Measurements from ENCODE around the gene CCDC88C. TPM values are rescaled to one million over a fixed set of nuclear protein-coding genes. Genes with fewer than 3 reads are reported as not detected.

CCDC88C gene
- total RNA-seq, 2 donors from 2014 or later = 36.3 to 57.4 TPM

DNA sequence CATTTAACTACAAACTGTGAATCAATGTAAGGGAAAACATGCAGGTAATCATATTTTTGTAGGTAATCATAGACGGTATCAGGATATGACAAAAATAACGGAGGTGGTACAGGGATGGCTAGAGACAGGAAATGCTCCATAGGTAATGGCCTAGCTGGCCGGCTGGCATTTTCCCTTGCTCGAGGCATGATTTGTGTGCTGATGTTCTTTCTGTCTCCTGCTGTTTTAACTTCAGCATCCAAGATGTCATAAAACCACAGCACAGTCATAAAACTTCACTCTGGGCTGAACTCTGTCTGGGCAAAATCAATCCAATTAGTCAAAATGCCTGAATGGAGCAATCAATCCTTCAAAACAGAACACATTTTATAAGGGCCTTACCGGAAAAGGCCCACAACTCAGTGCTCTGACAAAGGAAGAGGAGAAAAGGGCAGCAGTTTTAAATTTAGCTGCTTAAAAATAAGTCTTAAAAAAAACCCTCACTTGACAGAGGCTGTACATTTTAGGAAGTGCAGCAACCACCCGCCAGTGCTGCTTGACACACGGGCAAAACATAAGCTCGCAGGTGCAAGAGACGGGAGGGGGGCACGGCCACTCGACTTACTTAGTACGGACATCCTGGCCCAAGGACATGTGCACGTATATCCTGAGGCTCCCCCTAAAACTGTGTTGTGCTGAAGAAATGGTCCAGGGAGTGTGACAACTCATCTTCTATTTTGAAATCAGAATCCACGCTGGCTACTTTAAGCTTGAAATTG, 132.7 kb downstream of the CCDC88C start:
- 83 to 90% methylated on average over 14 of the region's 14 CpGs for WGBS, 2 donors
- DNase-seq = no peak
- intact Hi-C loops (cut with DNase I) = loop anchor here (10.0 kb wide), 1 partner anchor 380 kb away; no protein-coding TSS in a partner anchor
- TF ChIP-seq, protein P1, sequence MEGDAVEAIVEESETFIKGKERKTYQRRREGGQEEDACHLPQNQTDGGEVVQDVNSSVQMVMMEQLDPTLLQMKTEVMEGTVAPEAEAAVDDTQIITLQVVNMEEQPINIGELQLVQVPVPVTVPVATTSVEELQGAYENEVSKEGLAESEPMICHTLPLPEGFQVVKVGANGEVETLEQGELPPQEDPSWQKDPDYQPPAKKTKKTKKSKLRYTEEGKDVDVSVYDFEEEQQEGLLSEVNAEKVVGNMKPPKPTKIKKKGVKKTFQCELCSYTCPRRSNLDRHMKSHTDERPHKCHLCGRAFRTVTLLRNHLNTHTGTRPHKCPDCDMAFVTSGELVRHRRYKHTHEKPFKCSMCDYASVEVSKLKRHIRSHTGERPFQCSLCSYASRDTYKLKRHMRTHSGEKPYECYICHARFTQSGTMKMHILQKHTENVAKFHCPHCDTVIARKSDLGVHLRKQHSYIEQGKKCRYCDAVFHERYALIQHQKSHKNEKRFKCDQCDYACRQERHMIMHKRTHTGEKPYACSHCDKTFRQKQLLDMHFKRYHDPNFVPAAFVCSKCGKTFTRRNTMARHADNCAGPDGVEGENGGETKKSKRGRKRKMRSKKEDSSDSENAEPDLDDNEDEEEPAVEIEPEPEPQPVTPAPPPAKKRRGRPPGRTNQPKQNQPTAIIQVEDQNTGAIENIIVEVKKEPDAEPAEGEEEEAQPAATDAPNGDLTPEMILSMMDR (IDR thresholded peaks at IDR 0.05) = no peak
- no peak for TF ChIP-seq POLR2A (IDR thresholded peaks at IDR 0.05)
- H3K27me3 ChIP-seq = no peaks in the 10 kb centered on the region
- H3K4me1 ChIP-seq = no peaks in the 10 kb centered on the region
- H3K4me3 ChIP-seq = no peak overlapping the region
- H3K36me3 ChIP-seq (replicated peaks in 1 of 2; ENCODE audit: insufficient read depth in 1 of 2, low read depth in 2 of 2) = peaks cover 0 to 10% of the 10 kb centered on the region in 2 donors
- no peaks in the 10 kb centered on the region for H3K9me3 ChIP-seq
- H3K27ac ChIP-seq = no peak overlapping the region
- ATAC-seq = no peak

DNA sequence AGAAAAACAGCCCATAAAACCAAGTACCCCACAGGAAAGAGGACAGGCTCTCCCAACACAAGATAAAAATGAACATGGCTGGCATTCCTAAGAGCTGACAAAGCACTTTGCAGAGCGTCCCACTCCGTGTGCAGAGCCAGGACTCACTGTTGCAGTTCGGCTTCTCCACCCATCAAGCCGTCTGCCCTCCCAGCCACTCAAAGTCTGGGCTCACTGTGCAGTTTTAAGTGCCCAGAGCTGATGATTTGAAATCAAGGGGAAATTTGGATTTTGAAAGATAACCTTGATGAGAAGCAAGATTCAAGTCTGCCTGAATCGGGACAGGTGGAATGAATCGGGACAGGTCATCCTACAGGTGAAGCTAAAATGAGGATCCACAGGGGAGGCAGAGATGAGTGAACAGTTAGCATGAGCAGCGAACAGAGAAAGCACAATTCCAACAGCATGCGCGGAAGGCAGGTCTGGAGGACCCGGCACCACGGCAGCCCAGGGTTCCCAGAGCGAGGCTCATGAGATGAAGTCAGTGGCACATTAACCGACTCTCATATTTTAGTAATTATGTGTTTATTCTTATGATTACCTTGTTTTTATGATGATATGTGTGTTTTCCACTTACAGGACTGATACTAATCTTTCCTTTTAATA, 133.4 kb downstream of the CCDC88C start:
- no peak for TF ChIP-seq POLR2A (IDR thresholded peaks at IDR 0.05)
- TF ChIP-seq, protein P1 (IDR thresholded peaks at IDR 0.05) = no peak
- intact Hi-C loops (cut with DNase I) = loop anchor here (10.0 kb wide), 1 partner anchor 379 kb away; no protein-coding TSS in a partner anchor
- peaks cover 0 to 10% of the 10 kb centered on the region in 2 donors for H3K36me3 ChIP-seq (replicated peaks in 1 of 2; ENCODE audit: insufficient read depth in 1 of 2, low read depth in 2 of 2)
- H3K4me1 ChIP-seq = no peaks in the 10 kb centered on the region
- no peak overlapping the region for H3K4me3 ChIP-seq
- no peak overlapping the region for H3K27ac ChIP-seq
- ATAC-seq = no peak
- 92% methylated on average over 13 of the region's 13 CpGs for WGBS, 2 donors
- DNase-seq = no peak
- H3K9me3 ChIP-seq = no peaks in the 10 kb centered on the region
- no peaks in the 10 kb centered on the region for H3K27me3 ChIP-seq

DNA sequence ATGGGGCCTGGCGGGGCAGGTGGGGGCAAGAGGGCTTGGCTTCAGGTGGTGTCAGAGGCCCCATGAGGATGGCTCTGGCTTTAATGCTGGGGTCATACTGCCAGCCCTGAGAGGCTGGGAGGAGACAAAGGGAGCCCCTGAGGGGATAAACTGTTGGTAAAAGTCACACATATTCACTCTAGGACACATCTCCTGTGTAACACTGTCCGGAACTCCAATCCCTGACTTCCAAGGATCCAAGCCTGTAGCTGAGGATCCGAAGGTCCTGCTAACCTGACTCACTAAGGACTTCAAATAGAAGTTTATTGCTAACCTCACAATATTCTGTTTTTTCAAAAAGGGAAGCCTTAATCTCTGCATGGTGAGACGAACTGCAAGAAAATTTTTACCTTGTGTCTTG, 134.0 kb downstream of the CCDC88C start:
- Histone ChIP-seq H3K27ac (no peak overlapping the region), H3K36me3 (replicated peaks in 1 of 2; ENCODE audit: insufficient read depth in 1 of 2, low read depth in 2 of 2) (peaks cover 0 to 10% of the 10 kb centered on the region in 2 donors), H3K27me3 (no peaks in the 10 kb centered on the region), H3K9me3 (no peaks in the 10 kb centered on the region), H3K4me1 (no peaks in the 10 kb centered on the region), H3K4me3 (no peak overlapping the region)
- DNase-seq (no peak), ATAC-seq (no peak)
- WGBS, 2 donors = 94 to 95% methylated on average over 4 of the region's 4 CpGs
- intact Hi-C loops (cut with DNase I) = loop anchor here (10.0 kb wide), 1 partner anchor 379 kb away; no protein-coding TSS in a partner anchor
- TF ChIP-seq, protein P1 (IDR thresholded peaks at IDR 0.05) = no peak
- no peak for TF ChIP-seq POLR2A (IDR thresholded peaks at IDR 0.05)

DNA sequence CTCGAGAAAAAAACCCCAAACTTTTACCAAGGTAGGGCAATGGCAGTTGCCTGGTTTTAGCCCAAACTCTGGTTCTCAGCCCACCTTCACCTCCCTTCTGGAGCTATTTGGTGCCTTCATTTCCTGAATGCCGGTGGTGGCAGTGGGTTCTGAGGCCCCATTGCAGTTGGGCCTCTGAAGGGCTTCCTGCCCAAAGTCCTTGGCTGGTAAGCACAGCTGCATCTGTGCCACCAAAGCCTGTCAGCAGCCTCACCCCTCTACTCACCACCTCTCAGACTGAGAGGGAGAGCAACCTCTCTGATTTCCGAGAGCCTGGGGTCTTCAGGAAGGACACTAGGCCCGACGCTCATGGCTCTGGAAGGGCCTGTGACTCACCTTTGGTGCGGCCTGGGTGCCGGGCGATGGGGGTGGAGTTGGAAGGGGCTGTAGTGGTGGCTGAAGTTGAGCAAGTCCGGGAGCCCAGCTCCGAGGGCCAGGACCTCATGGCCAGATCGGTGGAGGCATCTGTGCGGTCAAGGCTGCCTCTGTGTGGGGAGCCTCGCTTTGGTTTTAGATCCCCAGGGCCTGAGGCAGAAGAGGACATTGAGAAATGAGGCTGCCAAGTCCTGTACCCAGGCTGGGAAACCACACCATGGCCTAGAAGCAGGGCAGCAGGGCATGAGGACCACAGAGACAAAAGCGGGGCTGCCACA, 134.5 kb downstream of the CCDC88C start:
- Histone ChIP-seq H3K27ac (no peak overlapping the region), H3K36me3 (replicated peaks in 1 of 2; ENCODE audit: insufficient read depth in 1 of 2, low read depth in 2 of 2) (peaks cover 0 to 9% of the 10 kb centered on the region in 2 donors), H3K27me3 (no peaks in the 10 kb centered on the region), H3K4me3 (no peak overlapping the region), H3K4me1 (no peaks in the 10 kb centered on the region), H3K9me3 (no peaks in the 10 kb centered on the region)
- TF ChIP-seq, protein P1 (IDR thresholded peaks at IDR 0.05) = no peak
- no peak for TF ChIP-seq POLR2A (IDR thresholded peaks at IDR 0.05)
- DNase-seq (no peak), ATAC-seq (no peak)
- WGBS, 2 donors = 93 to 99% methylated on average over 8 to 14 of the region's 14 CpGs
- intact Hi-C loops (cut with DNase I) = loop anchor here (10.0 kb wide), 1 partner anchor 378 kb away; no protein-coding TSS in a partner anchor
